Kidney epithelial cell (primary cell): ENCODE measurements around the gene KSR2. TPM values are rescaled to one million over a fixed set of nuclear protein-coding genes. Genes with fewer than 3 reads are reported as not detected.

ENCODE experiments used
- DNase-seq: peaks from one replicate; pipeline ENCODE4 v3.0.0-alpha.2; 2010; ENCODE audit warnings: low read depth
- H3K27me3 ChIP-seq: 2 replicates; pipeline ENCODE4 v1.6.0; 2011; ENCODE audit warnings: low read length; ENCODE audit not compliant: control insufficient read depth, insufficient read depth
- H3K36me3 ChIP-seq: 2 replicates; pipeline ENCODE4 v1.5.1; 2011; ENCODE audit warnings: low read length; ENCODE audit not compliant: control insufficient read depth, insufficient read depth
- H3K4me3 ChIP-seq: 2 replicates; pipeline ENCODE4 v1.5.1; 2011; ENCODE audit warnings: low read depth, mild to moderate bottlenecking, control low read depth, low read length
- total RNA-seq: library from RNA; depleted of rRNA; stranded (reverse); fragments of >200 nt; gene quantifications from 2 replicates; pipeline ENCODE4 v1.2.3, GENCODE V29; 2015
- TF ChIP-seq, protein P1 (sequence below): IDR thresholded peaks from 2 replicates; pipeline ENCODE4 v1.5.1; 2011; ENCODE audit warnings: mild to moderate bottlenecking, moderate library complexity, low read length, control low read depth, inconsistent platforms; ENCODE audit not compliant: insufficient read depth, poor library complexity, severe bottlenecking

Gene KSR2
- total RNA-seq, 1 donor from 2014 or later: 0.29 TPM

GRCh38 chr12:117404203-117404853, 564.5 kb downstream of the KSR2 start:
- no peak for DNase-seq
- no peaks in the 10 kb centered on the region for H3K36me3 ChIP-seq
- H3K27me3 ChIP-seq: peaks cover 2% of the 10 kb centered on the region
- H3K4me3 ChIP-seq: no peak overlapping the region
- TF ChIP-seq, protein P1, sequence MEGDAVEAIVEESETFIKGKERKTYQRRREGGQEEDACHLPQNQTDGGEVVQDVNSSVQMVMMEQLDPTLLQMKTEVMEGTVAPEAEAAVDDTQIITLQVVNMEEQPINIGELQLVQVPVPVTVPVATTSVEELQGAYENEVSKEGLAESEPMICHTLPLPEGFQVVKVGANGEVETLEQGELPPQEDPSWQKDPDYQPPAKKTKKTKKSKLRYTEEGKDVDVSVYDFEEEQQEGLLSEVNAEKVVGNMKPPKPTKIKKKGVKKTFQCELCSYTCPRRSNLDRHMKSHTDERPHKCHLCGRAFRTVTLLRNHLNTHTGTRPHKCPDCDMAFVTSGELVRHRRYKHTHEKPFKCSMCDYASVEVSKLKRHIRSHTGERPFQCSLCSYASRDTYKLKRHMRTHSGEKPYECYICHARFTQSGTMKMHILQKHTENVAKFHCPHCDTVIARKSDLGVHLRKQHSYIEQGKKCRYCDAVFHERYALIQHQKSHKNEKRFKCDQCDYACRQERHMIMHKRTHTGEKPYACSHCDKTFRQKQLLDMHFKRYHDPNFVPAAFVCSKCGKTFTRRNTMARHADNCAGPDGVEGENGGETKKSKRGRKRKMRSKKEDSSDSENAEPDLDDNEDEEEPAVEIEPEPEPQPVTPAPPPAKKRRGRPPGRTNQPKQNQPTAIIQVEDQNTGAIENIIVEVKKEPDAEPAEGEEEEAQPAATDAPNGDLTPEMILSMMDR: no peak

DNA sequence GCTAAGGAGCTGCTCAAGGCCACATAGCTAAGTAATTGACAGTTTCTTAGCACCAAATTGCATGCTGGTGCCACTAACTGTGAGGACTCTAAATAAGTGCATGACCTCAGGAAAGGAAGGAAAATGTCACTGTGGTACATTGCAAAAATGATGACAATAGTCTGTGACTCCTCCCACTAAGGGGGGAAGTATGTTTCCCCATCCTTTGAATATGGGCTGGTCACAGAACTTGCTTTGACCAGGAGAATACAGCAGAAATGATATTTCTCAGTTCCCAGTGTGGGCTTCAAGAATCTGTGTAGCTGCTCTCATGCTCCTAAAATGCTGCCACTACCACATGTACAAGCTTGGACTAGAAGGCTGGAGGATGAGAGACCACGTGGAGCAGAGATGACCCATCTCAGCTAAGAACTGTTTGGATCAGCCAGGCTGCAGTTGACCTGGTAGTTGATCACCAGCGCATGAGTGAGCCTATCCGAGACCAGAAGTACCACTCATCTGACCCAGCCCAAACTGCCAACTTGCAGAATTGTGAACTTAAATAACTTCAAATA, 565.1 kb downstream of the KSR2 start:
- TF ChIP-seq, protein P1: no peak
- Histone ChIP-seq H3K27me3 (peaks cover 2% of the 10 kb centered on the region), H3K36me3 (no peaks in the 10 kb centered on the region), H3K4me3 (no peak overlapping the region)
- DNase-seq: no peak

Other genes starting within 250 kb of the KSR2 start
- gene RFC5, start 47.7 kb upstream of the KSR2 start, total RNA-seq: 10.1 and 13.7 TPM in 2 replicates
- gene WSB2, start 92.2 kb upstream of the KSR2 start, total RNA-seq: 81.1 and 92.6 TPM in 2 replicates
- 14.4 and 22.0 TPM in 2 replicates for gene VSIG10, start 135.0 kb upstream of the KSR2 start, total RNA-seq
- 301 and 331 TPM in 2 replicates for gene PEBP1, start 167.1 kb upstream of the KSR2 start, total RNA-seq